ENCODE data around the gene RASL11B.
A peak's percentile ranks its signal among the peaks of the same experiment; 100 is the strongest.

The RASL11B gene

DNA sequence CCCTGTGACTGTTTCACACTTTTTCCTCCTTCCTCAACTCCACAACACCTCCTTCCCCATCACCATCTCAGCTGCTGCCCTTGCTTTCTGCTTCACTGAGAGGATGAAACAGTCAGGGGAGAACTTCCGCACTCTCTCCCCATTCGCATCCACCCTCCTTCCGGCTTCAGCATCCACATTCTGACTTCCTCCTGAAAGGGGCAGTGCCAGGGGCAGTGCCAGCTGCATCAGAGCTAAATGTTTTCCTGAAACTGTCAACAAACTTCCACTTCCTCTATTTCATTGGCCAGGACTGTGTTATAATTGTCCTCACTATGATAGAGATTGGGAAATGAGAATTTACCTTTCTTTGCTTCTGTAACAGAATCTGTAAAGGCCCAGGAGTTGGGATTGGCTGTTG is 18.2 kb upstream of the RASL11B start:
- TF ChIP-seq ZFX (IDR thresholded peaks at IDR 0.05; ENCODE audit: borderline replicate concordance): no peak
- TF ChIP-seq, protein P1, sequence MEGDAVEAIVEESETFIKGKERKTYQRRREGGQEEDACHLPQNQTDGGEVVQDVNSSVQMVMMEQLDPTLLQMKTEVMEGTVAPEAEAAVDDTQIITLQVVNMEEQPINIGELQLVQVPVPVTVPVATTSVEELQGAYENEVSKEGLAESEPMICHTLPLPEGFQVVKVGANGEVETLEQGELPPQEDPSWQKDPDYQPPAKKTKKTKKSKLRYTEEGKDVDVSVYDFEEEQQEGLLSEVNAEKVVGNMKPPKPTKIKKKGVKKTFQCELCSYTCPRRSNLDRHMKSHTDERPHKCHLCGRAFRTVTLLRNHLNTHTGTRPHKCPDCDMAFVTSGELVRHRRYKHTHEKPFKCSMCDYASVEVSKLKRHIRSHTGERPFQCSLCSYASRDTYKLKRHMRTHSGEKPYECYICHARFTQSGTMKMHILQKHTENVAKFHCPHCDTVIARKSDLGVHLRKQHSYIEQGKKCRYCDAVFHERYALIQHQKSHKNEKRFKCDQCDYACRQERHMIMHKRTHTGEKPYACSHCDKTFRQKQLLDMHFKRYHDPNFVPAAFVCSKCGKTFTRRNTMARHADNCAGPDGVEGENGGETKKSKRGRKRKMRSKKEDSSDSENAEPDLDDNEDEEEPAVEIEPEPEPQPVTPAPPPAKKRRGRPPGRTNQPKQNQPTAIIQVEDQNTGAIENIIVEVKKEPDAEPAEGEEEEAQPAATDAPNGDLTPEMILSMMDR (IDR thresholded peaks at IDR 0.05): no peak
- no peak overlapping the region for H3K27ac ChIP-seq

DNA sequence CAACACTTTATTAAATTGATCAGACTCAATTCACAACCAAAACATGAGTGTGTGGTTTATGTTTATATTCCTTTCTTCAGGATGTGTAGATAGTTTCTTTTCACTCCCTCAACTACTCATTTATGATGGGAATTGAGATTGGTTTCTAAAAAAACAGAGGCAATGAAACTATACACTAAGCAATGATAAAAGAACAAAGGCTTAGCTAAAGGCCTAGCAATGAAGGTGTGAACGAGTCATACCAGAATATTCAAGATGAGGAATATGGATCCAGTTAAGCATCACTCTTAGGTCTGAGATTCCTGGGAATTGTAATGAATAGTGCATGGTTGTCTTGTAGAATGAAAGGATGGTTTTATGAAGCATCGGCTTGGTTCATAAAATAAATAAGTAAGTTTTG is 17.5 kb upstream of the RASL11B start:
- H3K27ac ChIP-seq: no peak overlapping the region
- TF ChIP-seq, protein P1 (IDR thresholded peaks at IDR 0.05): no peak
- no peak for TF ChIP-seq ZFX (IDR thresholded peaks at IDR 0.05; ENCODE audit: borderline replicate concordance)

DNA sequence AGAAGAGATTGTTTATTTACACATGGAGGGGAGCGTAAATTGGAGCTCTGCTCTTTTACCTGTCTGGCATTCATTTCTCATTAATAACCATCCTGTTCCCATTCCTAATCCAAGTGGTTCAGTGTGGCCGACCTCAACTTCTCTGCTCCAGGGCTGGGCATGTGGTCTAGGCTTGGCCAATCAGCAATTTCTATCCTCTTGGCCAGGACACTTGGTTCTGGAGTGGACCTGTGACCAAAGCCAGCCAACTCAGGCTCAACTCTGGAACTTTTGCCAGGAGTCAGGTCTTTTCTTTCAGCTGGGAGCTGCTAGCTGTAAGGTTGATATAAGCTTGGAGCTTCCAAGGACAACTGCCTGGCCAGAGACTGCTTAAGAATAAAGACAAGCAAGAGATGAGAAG is 15.6 kb upstream of the RASL11B start:
- no peak overlapping the region for H3K27ac ChIP-seq
- TF ChIP-seq, protein P1 (IDR thresholded peaks at IDR 0.05): no peak
- no peak for TF ChIP-seq ZFX (IDR thresholded peaks at IDR 0.05; ENCODE audit: borderline replicate concordance)

DNA sequence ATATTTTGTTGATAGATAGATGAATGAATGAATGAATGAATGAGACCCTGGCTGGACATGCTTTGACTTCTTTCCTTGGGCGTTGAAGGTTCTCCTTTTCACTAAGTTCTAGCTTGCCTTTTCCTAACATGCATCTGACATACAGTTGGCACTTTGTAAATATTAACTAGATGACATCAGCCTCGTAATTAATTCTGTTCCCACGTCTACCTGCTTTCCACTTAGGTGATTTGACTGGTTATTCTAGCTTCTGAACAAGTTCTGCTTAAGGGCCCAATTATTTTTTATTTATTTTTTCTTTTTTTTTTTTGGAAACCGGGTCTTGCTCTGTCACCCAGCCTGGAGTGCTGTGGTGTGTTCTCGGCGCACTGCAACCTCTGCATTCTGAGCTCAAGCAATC is 13.9 kb upstream of the RASL11B start:
- peak overlapping the region; percentile 76 for H3K27ac ChIP-seq
- TF ChIP-seq ZFX (IDR thresholded peaks at IDR 0.05; ENCODE audit: borderline replicate concordance): no peak
- TF ChIP-seq, protein P1 (IDR thresholded peaks at IDR 0.05): no peak

DNA sequence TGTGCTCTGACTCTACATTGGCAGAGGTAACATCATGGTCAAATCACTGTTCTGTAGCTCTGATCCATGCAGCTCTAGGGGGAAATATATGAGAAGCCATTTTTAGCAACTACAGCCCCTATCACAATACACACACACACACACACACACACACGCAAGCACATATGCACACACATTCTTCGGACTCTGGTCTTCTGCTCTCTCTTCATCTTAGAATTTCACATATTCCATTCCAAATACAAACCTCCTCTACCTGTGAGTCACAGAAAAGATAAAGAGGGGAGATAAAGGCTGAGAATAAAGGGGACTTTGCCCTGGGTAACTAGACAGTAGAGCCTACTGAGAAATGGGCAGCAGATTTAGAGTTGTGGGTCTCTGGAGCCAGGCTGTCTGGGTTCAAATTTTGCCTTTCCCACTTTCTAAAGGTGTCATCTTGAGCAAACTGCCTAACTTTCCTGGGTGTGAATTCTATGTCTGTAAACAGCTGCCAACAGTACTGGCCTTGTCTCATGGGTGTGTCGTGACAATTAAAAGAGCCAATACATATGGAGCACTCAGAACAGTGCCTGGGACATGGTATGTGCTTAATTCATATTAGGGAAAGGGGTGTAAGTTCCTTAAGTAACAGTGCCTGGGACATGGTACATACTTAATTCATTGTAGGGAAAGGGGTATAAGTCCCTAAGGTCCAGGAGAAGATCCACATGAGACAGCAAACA is 11.6 kb upstream of the RASL11B start:
- no peak for TF ChIP-seq ZFX (IDR thresholded peaks at IDR 0.05; ENCODE audit: borderline replicate concordance)
- TF ChIP-seq, protein P1 (IDR thresholded peaks at IDR 0.05): no peak
- no peak overlapping the region for H3K27ac ChIP-seq

DNA sequence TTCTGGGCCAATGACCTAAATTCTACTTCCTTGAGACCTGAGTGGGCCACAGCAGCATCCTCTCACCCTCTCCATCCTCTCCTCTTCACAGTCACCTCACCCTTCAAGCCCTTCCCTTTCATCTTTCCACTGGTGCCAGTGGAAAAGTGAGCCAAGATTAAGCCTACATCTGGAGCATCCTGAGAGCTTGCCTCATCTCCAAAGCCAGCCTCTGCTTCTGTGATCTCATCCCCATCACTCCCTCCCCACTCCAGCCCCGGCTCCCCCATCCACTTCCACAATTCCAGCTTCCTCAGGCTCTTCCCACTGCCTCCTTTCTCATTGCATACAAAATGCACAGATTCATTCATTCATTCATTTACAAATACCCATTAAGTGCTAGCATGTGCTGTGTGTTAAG is 10.1 kb upstream of the RASL11B start:
- TF ChIP-seq, protein P1 (IDR thresholded peaks at IDR 0.05): no peak
- TF ChIP-seq ZFX (IDR thresholded peaks at IDR 0.05; ENCODE audit: borderline replicate concordance): no peak
- H3K27ac ChIP-seq: no peak overlapping the region

DNA sequence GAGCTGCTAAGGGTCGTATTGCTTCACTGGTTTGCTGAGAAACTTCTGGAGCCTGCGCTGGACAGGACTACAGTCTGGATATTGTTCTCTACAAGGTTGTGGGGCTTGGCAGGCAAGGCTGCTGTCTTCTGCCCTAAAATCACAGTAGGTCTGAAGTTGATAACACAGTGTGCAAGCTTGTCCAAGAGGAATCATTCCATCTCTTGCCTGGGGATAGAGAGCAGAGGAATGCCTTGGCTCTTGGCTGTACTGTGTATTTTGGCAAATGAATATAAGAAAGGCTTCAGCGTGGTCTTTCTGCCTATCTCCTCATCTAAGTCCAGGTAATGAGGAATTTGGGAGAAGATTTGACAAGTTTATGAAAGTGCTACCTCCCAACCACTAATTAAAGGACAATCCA is 9.4 kb upstream of the RASL11B start:
- TF ChIP-seq ZFX (IDR thresholded peaks at IDR 0.05; ENCODE audit: borderline replicate concordance): no peak
- TF ChIP-seq, protein P1 (IDR thresholded peaks at IDR 0.05): no peak
- H3K27ac ChIP-seq: no peak overlapping the region
